T-cell (primary cell): ENCODE measurements around the gene GLIS1. TPM values are rescaled to one million over a fixed set of nuclear protein-coding genes. Genes with fewer than 3 reads are reported as not detected.

ENCODE experiments used
- ATAC-seq, 4 experiments: fragments of 200-7000 bp in 3 of 4; fragments of 150-1000 bp in 1 of 4; cut with Tn5 transposase; replicated peaks in 1 of 4; 1 replicate in 3 of 4; 2 replicates in 1 of 4; pipeline ENCODE4 v1.10.0; 2021; ENCODE audit warnings: moderate library complexity in 3 of 4, mild to moderate bottlenecking in 2 of 4, moderate number of reproducible peaks in 1 of 4
- CTCF ChIA-PET, 2 donors: fragments of 300-600 bp; sonication (Branson Sonifier 250); formaldehyde crosslinking; loops; one replicate each; lab custom pipeline; 2022; ENCODE audit warnings: antibody characterized with exemption in 2 of 2; lab: Charles Lee
- POLR2A ChIA-PET, 2 donors: fragments of 300-600 bp; sonication (Branson Sonifier 250); formaldehyde crosslinking; loops; one replicate each; lab custom pipeline; 2022; ENCODE audit warnings: antibody characterized with exemption in 2 of 2; lab: Charles Lee
- DNase-seq, 35 experiments: peaks; one replicate each; pipeline versions ENCODE4 v3.0.0 to v3.0.0-alpha.2; 2013 to 2023
- H3K27ac ChIP-seq: one replicate; pipeline ENCODE4 v1.5.1; 2013; ENCODE audit warnings: low read length
- H3K27me3 ChIP-seq, 2 experiments: replicated peaks in 1 of 2; 1 replicate in 1 of 2; 2 replicates in 1 of 2; pipeline versions ENCODE4 v1.6.1 to v1.7.0; 2013; ENCODE audit warnings: low read length in 1 of 2, mixed read lengths in 1 of 2; ENCODE audit not compliant: control insufficient read depth in 2 of 2, insufficient read depth in 2 of 2; ENCODE audit errors: extremely low read depth in 1 of 2
- H3K36me3 ChIP-seq, 2 donors: 1 replicate in 1 of 2; 2 replicates in 1 of 2; pipeline versions ENCODE4 v1.6.1 to v1.7.0; 2013; ENCODE audit warnings: low read length in 1 of 2; ENCODE audit not compliant: control insufficient read depth in 2 of 2, insufficient read depth in 1 of 2; ENCODE audit errors: extremely low read depth in 1 of 2
- H3K4me1 ChIP-seq, 2 experiments: 1 replicate in 1 of 2; 2 replicates in 1 of 2; pipeline versions ENCODE4 v1.6.1 to v1.7.0; 2013; ENCODE audit warnings: low read length in 2 of 2, mixed read lengths in 1 of 2; ENCODE audit not compliant: insufficient read depth in 2 of 2, control insufficient read depth in 1 of 2; ENCODE audit errors: extremely low read depth in 1 of 2
- H3K4me3 ChIP-seq, 2 donors: 1 replicate in 1 of 2; 2 replicates in 1 of 2; pipeline versions ENCODE4 v1.5.1 to v1.7.0; 2013; ENCODE audit warnings: mild to moderate bottlenecking in 2 of 2, low read length in 1 of 2, moderate library complexity in 1 of 2; ENCODE audit not compliant: control insufficient read depth in 1 of 2; ENCODE audit errors: extremely low read depth in 1 of 2
- H3K9me3 ChIP-seq: 2 replicates; pipeline ENCODE4 v1.7.0; 2013
- H3K27ac Mint-ChIP-seq, 2 donors: one replicate each; pipeline ENCODE4 v1.8.0; 2020 to 2021; ENCODE audit warnings: mild to moderate bottlenecking in 2 of 2, mixed read lengths in 2 of 2
- H3K27me3 Mint-ChIP-seq, 2 donors: one replicate each; pipeline ENCODE4 v1.8.0; 2021 to 2022; ENCODE audit warnings: mixed read lengths in 2 of 2
- H3K36me3 Mint-ChIP-seq: one replicate; pipeline ENCODE4 v1.8.0; 2021; ENCODE audit warnings: mixed read lengths
- H3K4me1 Mint-ChIP-seq, 3 donors: one replicate each; pipeline ENCODE4 v1.8.0; 2020 to 2022; ENCODE audit warnings: mixed read lengths in 3 of 3, mild to moderate bottlenecking in 1 of 3
- H3K4me3 Mint-ChIP-seq, 3 donors: one replicate each; pipeline ENCODE4 v1.8.0; 2020 to 2022; ENCODE audit warnings: mild to moderate bottlenecking in 3 of 3, mixed read lengths in 3 of 3, moderate library complexity in 3 of 3
- H3K9me3 Mint-ChIP-seq, 3 donors: one replicate each; pipeline ENCODE4 v1.8.0; 2020 to 2022; ENCODE audit warnings: mixed read lengths in 3 of 3
- WGBS: methylation state at CpG from one replicate; pipeline ENCODE4 v1.1.5; 2013; ENCODE audit warnings: missing lambda C conversion rate; ENCODE audit not compliant: insufficient coverage; 5-methylcytosine and 5-hydroxymethylcytosine counted together
- total RNA-seq, 35 experiments: library from RNA in 6 of 35; stranded (reverse) in 6 of 35; fragments of 120-200 nt in 1 of 35; gene quantifications; one replicate each; pipeline versions ENCODE4 v1.2.1 to v1.2.4 and lab custom pipeline; 2013 to 2026

The GLIS1 gene
- total RNA-seq, 5 donors from 2014 or later (not counting 1 experiment from before 2014, with no cell fraction given), result not detected

DNA sequence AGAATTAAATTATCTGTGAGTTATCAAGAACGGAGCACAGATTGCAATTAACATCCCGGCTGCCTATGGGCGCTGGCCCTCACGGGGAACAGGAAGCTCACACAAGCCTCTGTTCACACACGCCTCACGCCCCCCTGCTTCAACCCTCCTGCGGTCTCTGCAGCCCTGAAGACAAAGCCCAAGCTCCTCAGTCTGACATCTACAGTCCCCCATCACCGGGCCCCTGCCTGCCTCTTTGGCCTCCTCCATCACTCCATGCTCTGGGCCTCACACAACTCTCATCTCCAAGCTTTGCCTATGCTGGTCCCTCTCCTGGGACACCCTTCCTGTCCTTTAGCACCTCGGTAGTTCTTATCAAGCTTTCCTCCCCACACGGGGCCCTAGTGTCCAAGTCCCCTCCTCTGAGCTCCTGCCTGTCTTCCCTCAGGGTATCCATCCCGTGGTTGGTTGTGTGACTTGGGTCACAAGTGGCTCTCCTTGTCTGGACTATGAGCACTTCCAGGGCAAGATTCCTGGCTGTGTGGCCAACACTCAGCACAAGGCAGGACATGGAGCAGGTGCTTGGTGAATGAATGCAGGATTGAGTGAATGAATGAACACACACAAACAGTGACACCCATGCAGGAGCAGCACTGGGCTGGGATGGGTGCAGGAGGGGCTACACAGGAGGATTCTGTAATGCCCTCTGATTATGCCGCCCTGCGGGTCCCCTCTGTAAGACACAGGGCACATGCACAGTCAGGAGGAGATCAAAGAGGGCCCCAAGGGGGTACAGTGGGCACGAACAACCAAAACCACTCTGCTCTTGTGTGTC, 163.6 kb downstream of the GLIS1 start:
- ATAC-seq (peak in 2 of 4 experiments; percentile 52 to 67), DNase-seq (peak in 9 of 35 experiments; percentile 10 to 37 (median 21))
- CTCF ChIA-PET, result interaction anchor here in 1 of 2 donors (0.6 kb wide), 1 partner anchor 86 kb away, joined by 3 read pairs; no protein-coding TSS in a partner anchor
- Histone ChIP-seq H3K4me3 (no peak overlapping the region), H3K4me1 (peaks cover 2 to 18% of the 10 kb centered on the region in 2 experiments), H3K27me3 (peaks cover 0 to 5% of the 10 kb centered on the region in 2 experiments), H3K36me3 (no peaks in the 10 kb centered on the region), H3K9me3 (no peaks in the 10 kb centered on the region), H3K27ac (no peak overlapping the region)
- Mint-ChIP-seq H3K27ac (no peak overlapping the region), H3K4me1 (peaks cover 0 to 7% (median 4%) of the 10 kb centered on the region in 3 donors), H3K4me3 (no peak overlapping the region), H3K36me3 (no peaks in the 10 kb centered on the region), H3K27me3 (no peaks in the 10 kb centered on the region), H3K9me3 (no peaks in the 10 kb centered on the region)
- POLR2A ChIA-PET, result no interaction called here
- 36% methylated on average over 12 of the region's 14 CpGs for WGBS

DNA sequence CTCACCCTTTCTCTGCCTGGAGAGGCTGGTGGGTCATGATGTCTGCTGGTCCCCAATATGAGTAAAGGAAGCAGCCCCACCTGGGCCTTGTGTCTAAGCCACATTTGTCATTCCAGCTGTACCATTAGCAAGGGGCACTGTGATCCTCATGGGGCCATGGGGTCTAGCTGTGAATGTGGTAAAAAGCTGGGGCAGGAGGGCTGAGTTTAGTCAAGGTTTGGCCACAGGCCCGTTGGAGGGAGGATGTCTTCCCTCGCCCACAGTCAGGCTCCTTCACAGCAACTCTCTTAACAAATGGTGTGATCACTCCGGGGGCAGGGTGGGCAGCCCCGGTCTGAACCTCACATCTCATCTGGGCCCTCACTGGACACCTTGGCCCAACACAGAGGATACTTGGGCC, 164.3 kb downstream of the GLIS1 start:
- peaks cover 0 to 5% of the 10 kb centered on the region in 2 experiments for H3K27me3 ChIP-seq
- H3K36me3 ChIP-seq, result no peaks in the 10 kb centered on the region
- H3K27ac ChIP-seq, result no peak overlapping the region
- H3K27ac Mint-ChIP-seq, result no peak overlapping the region
- WGBS, result no CpG with 5 or more reads among the region's 4 CpGs
- no peaks in the 10 kb centered on the region for H3K27me3 Mint-ChIP-seq
- ATAC-seq (no peak), DNase-seq (no peak)
- peaks cover 0 to 7% (median 4%) of the 10 kb centered on the region in 3 donors for H3K4me1 Mint-ChIP-seq
- H3K36me3 Mint-ChIP-seq, result no peaks in the 10 kb centered on the region
- H3K4me3 ChIP-seq, result no peak overlapping the region
- POLR2A ChIA-PET, result no interaction called here
- no peaks in the 10 kb centered on the region for H3K9me3 ChIP-seq
- H3K4me3 Mint-ChIP-seq, result no peak overlapping the region
- CTCF ChIA-PET, result no interaction called here
- no peaks in the 10 kb centered on the region for H3K9me3 Mint-ChIP-seq
- H3K4me1 ChIP-seq, result peaks cover 2 to 18% of the 10 kb centered on the region in 2 experiments

DNA sequence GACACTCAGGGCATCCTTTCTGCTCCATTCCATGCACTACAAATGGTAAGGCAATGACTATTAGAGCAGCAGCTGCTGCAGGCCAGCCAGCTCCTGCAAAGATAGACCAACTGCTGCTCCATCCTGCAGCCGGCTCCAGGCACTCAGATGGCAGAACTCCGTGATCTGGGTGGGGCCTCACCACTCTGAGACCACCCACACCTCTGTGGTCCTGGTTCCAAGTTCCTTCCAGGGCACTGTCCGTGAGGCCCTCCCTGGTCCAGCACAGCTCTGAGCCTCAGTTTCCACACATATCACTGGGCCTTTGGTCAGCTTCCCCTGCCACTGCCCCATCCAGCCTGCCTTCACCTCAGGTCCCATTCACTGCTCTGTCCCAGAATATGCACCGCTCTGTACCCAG, 165.0 kb downstream of the GLIS1 start:
- ChIA-PET CTCF (no interaction called here), POLR2A (no interaction called here)
- no peaks in the 10 kb centered on the region for H3K36me3 Mint-ChIP-seq
- H3K27me3 Mint-ChIP-seq, result peaks cover 0 to under 1% of the 10 kb centered on the region in 2 donors
- WGBS, result 87% methylated on average over 2 of the region's 4 CpGs
- Histone ChIP-seq H3K4me3 (no peak overlapping the region), H3K4me1 (peaks cover 2 to 18% of the 10 kb centered on the region in 2 experiments), H3K9me3 (no peaks in the 10 kb centered on the region), H3K27ac (no peak overlapping the region), H3K36me3 (no peaks in the 10 kb centered on the region), H3K27me3 (peaks cover 0 to 5% of the 10 kb centered on the region in 2 experiments)
- peaks cover 0 to 7% (median 4%) of the 10 kb centered on the region in 3 donors for H3K4me1 Mint-ChIP-seq
- ATAC-seq (no peak), DNase-seq (no peak)
- H3K9me3 Mint-ChIP-seq, result peaks cover 0 to under 1% (median 0%) of the 10 kb centered on the region in 3 donors
- no peak overlapping the region for H3K27ac Mint-ChIP-seq
- no peak overlapping the region for H3K4me3 Mint-ChIP-seq

- H3K4me1 Mint-ChIP-seq, result peaks cover 0 to 7% (median 4%) of the 10 kb centered on the region in 3 donors
- ATAC-seq (no peak), DNase-seq (no peak)
- ChIA-PET CTCF (no interaction called here), POLR2A (no interaction called here)
- no peak overlapping the region for H3K27ac ChIP-seq
- H3K27ac Mint-ChIP-seq, result no peak overlapping the region
- H3K36me3 ChIP-seq, result no peaks in the 10 kb centered on the region
- no peak overlapping the region for H3K4me3 Mint-ChIP-seq
- H3K36me3 Mint-ChIP-seq, result no peaks in the 10 kb centered on the region
- H3K27me3 Mint-ChIP-seq, result peaks cover 0 to 3% of the 10 kb centered on the region in 2 donors
- H3K4me3 ChIP-seq, result no peak overlapping the region
- peaks cover 2 to 18% of the 10 kb centered on the region in 2 experiments for H3K4me1 ChIP-seq
- peaks cover 0 to 5% of the 10 kb centered on the region in 2 experiments for H3K27me3 ChIP-seq
- WGBS, result 92% methylated on average over 8 of the region's 8 CpGs
- H3K9me3 ChIP-seq, result no peaks in the 10 kb centered on the region
- peaks cover 0 to 4% (median 0%) of the 10 kb centered on the region in 3 donors for H3K9me3 Mint-ChIP-seq
These were observed 165.4 kb downstream of the GLIS1 start for GRCh38 chr1:53573522-53573921.

- Histone ChIP-seq H3K27ac (no peak overlapping the region), H3K27me3 (peaks cover 0 to 5% of the 10 kb centered on the region in 2 experiments), H3K4me1 (peaks cover 2 to 18% of the 10 kb centered on the region in 2 experiments), H3K9me3 (no peaks in the 10 kb centered on the region), H3K4me3 (no peak overlapping the region), H3K36me3 (no peaks in the 10 kb centered on the region)
- ATAC-seq (no peak), DNase-seq (no peak)
- CTCF ChIA-PET, result no interaction called here
- H3K27me3 Mint-ChIP-seq, result peaks cover 0 to 3% of the 10 kb centered on the region in 2 donors
- no peak overlapping the region for H3K27ac Mint-ChIP-seq
- no peak overlapping the region for H3K4me3 Mint-ChIP-seq
- no peaks in the 10 kb centered on the region for H3K36me3 Mint-ChIP-seq
- H3K9me3 Mint-ChIP-seq, result peaks cover 0 to 5% (median 0%) of the 10 kb centered on the region in 3 donors
- POLR2A ChIA-PET, result no interaction called here
- H3K4me1 Mint-ChIP-seq, result peaks cover 0 to 7% (median 4%) of the 10 kb centered on the region in 3 donors
- 100% methylated on average over 3 of the region's 3 CpGs for WGBS
These were observed 166.2 kb downstream of the GLIS1 start for GRCh38 chr1:53572815-53573173.

- Histone ChIP-seq H3K4me3 (no peak overlapping the region), H3K36me3 (no peaks in the 10 kb centered on the region), H3K27me3 (peaks cover 0 to 6% of the 10 kb centered on the region in 2 experiments), H3K9me3 (no peaks in the 10 kb centered on the region), H3K4me1 (peaks cover 2 to 18% of the 10 kb centered on the region in 2 experiments), H3K27ac (no peak overlapping the region)
- no peaks in the 10 kb centered on the region for H3K36me3 Mint-ChIP-seq
- H3K4me3 Mint-ChIP-seq, result no peak overlapping the region
- no peak overlapping the region for H3K27ac Mint-ChIP-seq
- POLR2A ChIA-PET, result no interaction called here
- H3K9me3 Mint-ChIP-seq, result peaks cover 2 to 5% (median 2%) of the 10 kb centered on the region in 3 donors
- peaks cover 0 to 7% (median 4%) of the 10 kb centered on the region in 3 donors for H3K4me1 Mint-ChIP-seq
- ATAC-seq, result no peak
- CTCF ChIA-PET, result no interaction called here
- no peak for DNase-seq
- H3K27me3 Mint-ChIP-seq, result peaks cover 0 to 3% of the 10 kb centered on the region in 2 donors
- 84% methylated on average over 4 of the region's 4 CpGs for WGBS
These were observed 166.7 kb downstream of the GLIS1 start for GRCh38 chr1:53572065-53572814.
